DND-41 (cell line): ENCODE results near the gene ANKRD55.
"Not testable (repeated sequence)": the region's sequence is repeated elsewhere in the genome, so short reads cannot be mapped to it uniquely, and the experiment has no call there.

ENCODE experiments used
- ATAC-seq: fragments of 200-7000 bp; cut with Tn5 transposase; 3 replicates; pipeline ENCODE4 v1.9.1; 2021; ENCODE audit warnings: low read depth; ENCODE audit not compliant: insufficient read depth
- DNase-seq: peaks from one replicate; pipeline ENCODE4 v3.0.0-alpha.2; 2020
- H2AFZ ChIP-seq: 2 replicates; pipeline ENCODE4 v1.6.0; 2012; ENCODE audit warnings: low read depth, low read length
- H3K27ac ChIP-seq: 2 replicates; pipeline ENCODE4 v1.5.1; 2012; ENCODE audit warnings: low read length, inconsistent platforms
- H3K27me3 ChIP-seq: fragments of 200-600 bp; sonication (generic); 2 replicates; pipeline ENCODE4 v1.6.0; 2012; ENCODE audit warnings: low read length, mild to moderate bottlenecking, inconsistent platforms; ENCODE audit not compliant: insufficient read depth, poor library complexity
- H3K36me3 ChIP-seq: 2 replicates; pipeline ENCODE4 v1.5.1; 2012; ENCODE audit warnings: low read length, inconsistent platforms; ENCODE audit not compliant: insufficient read depth
- H3K4me1 ChIP-seq: 2 replicates; pipeline ENCODE4 v1.5.1; 2012; ENCODE audit warnings: mild to moderate bottlenecking, low read length; ENCODE audit not compliant: insufficient read depth
- H3K4me2 ChIP-seq: 2 replicates; pipeline ENCODE4 v1.6.0; 2012; ENCODE audit warnings: mild to moderate bottlenecking, moderate library complexity, low read length, inconsistent platforms; ENCODE audit not compliant: insufficient read depth
- H3K4me3 ChIP-seq, 2 experiments: fragments of 200-600 bp in 1 of 2; shearing (Covaris generic) in 1 of 2; 2 replicates each; pipeline ENCODE4 v1.5.1; 2012 to 2016; ENCODE audit warnings: inconsistent platforms in 2 of 2, low read length in 2 of 2, mild to moderate bottlenecking in 2 of 2, low read depth in 1 of 2, moderate library complexity in 1 of 2
- H3K79me2 ChIP-seq: 2 replicates; pipeline ENCODE4 v1.6.0; 2012; ENCODE audit warnings: low read length, inconsistent platforms; ENCODE audit not compliant: insufficient read depth
- H3K9ac ChIP-seq: 2 replicates; pipeline ENCODE4 v1.6.0; 2012; ENCODE audit warnings: low read depth, mild to moderate bottlenecking, inconsistent platforms, low read length, moderate library complexity
- H3K9me3 ChIP-seq: 2 replicates; pipeline ENCODE4 v1.5.1; 2012; ENCODE audit warnings: low read length, moderate library complexity, mild to moderate bottlenecking, inconsistent platforms; ENCODE audit not compliant: insufficient read depth, severe bottlenecking
- H4K20me1 ChIP-seq: 2 replicates; pipeline ENCODE4 v1.6.0; 2012; ENCODE audit warnings: low read length; ENCODE audit not compliant: insufficient read depth
- CTCF ChIP-seq: IDR thresholded peaks from 2 replicates; pipeline ENCODE4 v1.5.1; 2012; ENCODE audit warnings: borderline replicate concordance, low read length, moderate library complexity, mild to moderate bottlenecking; ENCODE audit not compliant: poor library complexity, severe bottlenecking; ENCODE audit errors: extremely low read depth
- EZH2 ChIP-seq: IDR thresholded peaks from 3 replicates; pipeline ENCODE4 v1.6.1; 2012; ENCODE audit warnings: borderline replicate concordance, low read depth, mild to moderate bottlenecking, moderate library complexity, low read length, inconsistent platforms; ENCODE audit not compliant: severe bottlenecking

Gene ANKRD55

GRCh38 chr5:56160723-56161438 is 72.2 kb downstream of the ANKRD55 start:
- ATAC-seq: no peak
- DNase-seq: no peak
- Histone ChIP-seq H3K27ac (no peak overlapping the region), H3K36me3 (no peaks in the 10 kb centered on the region), H2AFZ (no peak overlapping the region), H3K9ac (no peak overlapping the region), H4K20me1 (no peaks in the 10 kb centered on the region), H3K27me3 (peaks cover 3% of the 10 kb centered on the region), H3K79me2 (no peaks in the 10 kb centered on the region), H3K4me1 (no peaks in the 10 kb centered on the region), H3K4me3 (no peak overlapping the region), H3K4me2 (no peak overlapping the region), H3K9me3 (no peaks in the 10 kb centered on the region)
- TF ChIP-seq EZH2 (no peak), CTCF (no peak)

- Histone ChIP-seq H4K20me1 (no peaks in the 10 kb centered on the region), H3K9ac (no peak overlapping the region), H3K4me2 (no peak overlapping the region), H3K9me3 (no peaks in the 10 kb centered on the region), H3K27ac (no peak overlapping the region), H2AFZ (no peak overlapping the region), H3K79me2 (no peaks in the 10 kb centered on the region), H3K27me3 (peaks cover 3% of the 10 kb centered on the region), H3K4me3 (no peak overlapping the region), H3K36me3 (no peaks in the 10 kb centered on the region), H3K4me1 (no peaks in the 10 kb centered on the region)
- ATAC-seq: no peak
- TF ChIP-seq EZH2 (no peak), CTCF (no peak)
- DNase-seq: no peak
Measured at GRCh38 chr5:56159521-56159947, 73.6 kb downstream of the ANKRD55 start.

GRCh38 chr5:56158331-56158960 is 74.7 kb downstream of the ANKRD55 start:
- Histone ChIP-seq H3K4me3 (no peak overlapping the region), H2AFZ (no peak overlapping the region), H3K4me1 (no peaks in the 10 kb centered on the region), H3K9me3 (no peaks in the 10 kb centered on the region), H3K27me3 (peaks cover 3% of the 10 kb centered on the region), H3K36me3 (no peaks in the 10 kb centered on the region), H4K20me1 (no peaks in the 10 kb centered on the region), H3K79me2 (no peaks in the 10 kb centered on the region), H3K4me2 (no peak overlapping the region), H3K9ac (no peak overlapping the region), H3K27ac (no peak overlapping the region)
- TF ChIP-seq CTCF (no peak), EZH2 (no peak)
- DNase-seq: no peak
- ATAC-seq: no peak

GRCh38 chr5:56157191-56157621 is 75.9 kb downstream of the ANKRD55 start:
- H3K4me2 ChIP-seq, H3K27me3 ChIP-seq, H3K4me1 ChIP-seq, H3K79me2 ChIP-seq, H2AFZ ChIP-seq, ATAC-seq, H3K9ac ChIP-seq, H3K4me3 ChIP-seq, DNase-seq, H3K9me3 ChIP-seq, H4K20me1 ChIP-seq, H3K36me3 ChIP-seq, H3K27ac ChIP-seq: not testable (repeated sequence)

GRCh38 chr5:56156585-56157190 is 76.4 kb downstream of the ANKRD55 start:
- H3K9me3 ChIP-seq, H3K27ac ChIP-seq, DNase-seq, H4K20me1 ChIP-seq, H3K27me3 ChIP-seq, ATAC-seq, H3K79me2 ChIP-seq, H3K36me3 ChIP-seq, H2AFZ ChIP-seq, H3K4me1 ChIP-seq, H3K9ac ChIP-seq, H3K4me2 ChIP-seq, H3K4me3 ChIP-seq: not testable (repeated sequence)
